Measurements from ENCODE around the gene SFMBT1. TPM values are rescaled to one million over a fixed set of nuclear protein-coding genes. Genes with fewer than 3 reads are reported as not detected.
A peak's percentile ranks its signal among the peaks of the same experiment; 100 is the strongest.
"Not testable (repeated sequence)": the region's sequence is repeated elsewhere in the genome, so short reads cannot be mapped to it uniquely, and the experiment has no call there.

The SFMBT1 gene
- total and polyA plus RNA-seq, 8 donors = 8.0 to 12.9 (median 9.4) TPM

- H3K4me3 ChIP-seq = no peak overlapping the region
- intact Hi-C loops (cut with DNase I) = no loop called here
- DNase-seq (no peak), ATAC-seq (no peak)
- no peaks in the 10 kb centered on the region for H3K27me3 ChIP-seq
- H3K9me3 ChIP-seq = no peaks in the 10 kb centered on the region
- H3K27ac ChIP-seq = no peak overlapping the region
- H3K4me1 ChIP-seq = no peaks in the 10 kb centered on the region
- no peak for TF ChIP-seq CTCF (IDR thresholded peaks at IDR 0.05)
- H3K36me3 ChIP-seq = no peaks in the 10 kb centered on the region
These were observed 10.6 kb upstream of the SFMBT1 start for GRCh38 chr3:53056442-53056841.

GRCh38 chr3:53054233-53054632, 8.4 kb upstream of the SFMBT1 start:
- H3K4me3 ChIP-seq; H3K27ac ChIP-seq; intact Hi-C loops (cut with DNase I); DNase-seq; ATAC-seq; H3K4me1 ChIP-seq; H3K9me3 ChIP-seq; H3K27me3 ChIP-seq; H3K36me3 ChIP-seq: not testable (repeated sequence)

GRCh38 chr3:53051929-53052328, 6.1 kb upstream of the SFMBT1 start:
- TF ChIP-seq CTCF (IDR thresholded peaks at IDR 0.05) = no peak
- intact Hi-C loops (cut with DNase I) = no loop called here
- ATAC-seq = no peak

GRCh38 chr3:53049987-53050386, 4.1 kb upstream of the SFMBT1 start:
- Histone ChIP-seq H3K4me1 (peaks cover 2 to 11% of the 10 kb centered on the region in 2 donors), H3K9me3 (no peaks in the 10 kb centered on the region), H3K4me3 (no peak overlapping the region), H3K27me3 (peaks cover 0 to 21% of the 10 kb centered on the region in 2 donors), H3K27ac (no peak overlapping the region), H3K36me3 (no peaks in the 10 kb centered on the region)
- TF ChIP-seq CTCF (IDR thresholded peaks at IDR 0.05) = no peak
- DNase-seq (no peak), ATAC-seq (no peak)
- intact Hi-C loops (cut with DNase I) = no loop called here

More at GRCh38 chr3:53051929-53052328, 6.1 kb upstream of the SFMBT1 start:
- Histone ChIP-seq H3K4me1 (peaks cover 0 to 2% of the 10 kb centered on the region in 2 donors), H3K9me3 (no peaks in the 10 kb centered on the region), H3K27me3 (peaks cover 0 to 9% of the 10 kb centered on the region in 2 donors), H3K4me3 (no peak overlapping the region), H3K36me3 (no peaks in the 10 kb centered on the region), H3K27ac (no peak overlapping the region)
- no peak for DNase-seq

- H3K9me3 ChIP-seq = no peaks in the 10 kb centered on the region
- peaks cover 2 to 22% of the 10 kb centered on the region in 2 donors for H3K4me1 ChIP-seq
- TF ChIP-seq CTCF (IDR thresholded peaks at IDR 0.05) = peak; percentile 17 to 27
- peak overlapping the region in 1 of 2 donors; percentile 80 for H3K27ac ChIP-seq
- peaks cover 0 to 21% of the 10 kb centered on the region in 2 donors for H3K27me3 ChIP-seq
- H3K36me3 ChIP-seq = no peaks in the 10 kb centered on the region
- ATAC-seq = peak; percentile 53
- peak overlapping the region; percentile 85 for H3K4me3 ChIP-seq
- peak; percentile 36 to 88 (median 50) for DNase-seq
- intact Hi-C loops (cut with DNase I) = no loop called here
These were observed 598 bp upstream of the SFMBT1 start for GRCh38 chr3:53046171-53047170.

Data from left lung (tissue), 10 donors.